ENCODE data around the gene SP6. TPM values are rescaled to one million over a fixed set of nuclear protein-coding genes. Genes with fewer than 3 reads are reported as not detected.

SP6 gene
- total RNA-seq, 3 donors from 2014 or later = 2.0 to 11.6 (median 4.7) TPM

GRCh38 chr17:47802341-47803022 lies 48.5 kb downstream of the SP6 start:
- no peaks in the 10 kb centered on the region for H3K36me3 ChIP-seq (ENCODE audit: low read depth)
- peak; percentile 17 for TF ChIP-seq CTCF (IDR thresholded peaks at IDR 0.05)
- ATAC-seq (peak; percentile 89), DNase-seq (peak in 2 of 3 donors; percentile 65 to 70)
- intact Hi-C loops (cut with DNase I, micrococcal nuclease) = no loop called here
- no peaks in the 10 kb centered on the region for H3K9me3 ChIP-seq
- no peak overlapping the region for H3K4me3 ChIP-seq
- H3K4me1 ChIP-seq (ENCODE audit: low read depth) = no peaks in the 10 kb centered on the region

GRCh38 chr17:47801906-47802305 lies 49.1 kb downstream of the SP6 start:
- TF ChIP-seq CTCF (IDR thresholded peaks at IDR 0.05) = no peak
- ATAC-seq (no peak), DNase-seq (no peak)
- intact Hi-C loops (cut with DNase I, micrococcal nuclease) = no loop called here
- H3K4me1 ChIP-seq (ENCODE audit: low read depth) = no peaks in the 10 kb centered on the region
- no peaks in the 10 kb centered on the region for H3K36me3 ChIP-seq (ENCODE audit: low read depth)
- H3K9me3 ChIP-seq = no peaks in the 10 kb centered on the region
- H3K4me3 ChIP-seq = no peak overlapping the region

- Histone ChIP-seq H3K9me3 (no peaks in the 10 kb centered on the region), H3K4me3 (no peak overlapping the region), H3K4me1 (ENCODE audit: low read depth) (no peaks in the 10 kb centered on the region), H3K36me3 (ENCODE audit: low read depth) (no peaks in the 10 kb centered on the region)
- ATAC-seq = no peak
- intact Hi-C loops (cut with DNase I, micrococcal nuclease) = no loop called here
- DNase-seq = no peak
- TF ChIP-seq CTCF (IDR thresholded peaks at IDR 0.05) = no peak
Observed at GRCh38 chr17:47801176-47801765, 49.7 kb downstream of the SP6 start.

GRCh38 chr17:47800686-47801085 lies 50.3 kb downstream of the SP6 start:
- Histone ChIP-seq H3K9me3 (no peaks in the 10 kb centered on the region), H3K4me1 (ENCODE audit: low read depth) (no peaks in the 10 kb centered on the region), H3K4me3 (no peak overlapping the region), H3K36me3 (ENCODE audit: low read depth) (no peaks in the 10 kb centered on the region)
- TF ChIP-seq CTCF (IDR thresholded peaks at IDR 0.05) = no peak
- intact Hi-C loops (cut with DNase I, micrococcal nuclease) = no loop called here
- DNase-seq = no peak
- no peak for ATAC-seq

GRCh38 chr17:47797797-47798196 lies 53.2 kb downstream of the SP6 start:
- DNase-seq (no peak), ATAC-seq (no peak)
- intact Hi-C loops (cut with DNase I, micrococcal nuclease) = no loop called here

More at GRCh38 chr17:47797797-47798196, 53.2 kb downstream of the SP6 start:
- Histone ChIP-seq H3K36me3 (ENCODE audit: low read depth) (no peaks in the 10 kb centered on the region), H3K4me3 (no peak overlapping the region), H3K9me3 (no peaks in the 10 kb centered on the region), H3K4me1 (ENCODE audit: low read depth) (no peaks in the 10 kb centered on the region)
- no peak for TF ChIP-seq CTCF (IDR thresholded peaks at IDR 0.05)

Other genes with a start within 250 kb of the SP6 start
- 100 to 1,000 TPM; 162 to 269 (median 217) TPM for gene KPNB1, start 201.2 kb downstream of the SP6 start, total RNA-seq
- 10 to 100 TPM in 1 of 3 donors, 1 to 10 TPM in 2; 2.3 to 20.3 (median 3.2) TPM for gene TBKBP1, start 157.0 kb downstream of the SP6 start, total RNA-seq
- 1 to 10 TPM in 2 of 3 donors, under 1 TPM in 1; 0.72 to 1.2 (median 1.2) TPM for gene TBX21, start 117.9 kb downstream of the SP6 start, total RNA-seq
- gene OSBPL7, start 29.4 kb downstream of the SP6 start, total RNA-seq = 10 to 100 TPM; 38.2 to 85.5 (median 71.1) TPM
- 10 to 100 TPM; 36.2 to 46.0 (median 41.8) TPM for gene MRPL10, start 19.6 kb downstream of the SP6 start, total RNA-seq
- under 1 TPM in 2 of 3 donors, not detected in 1; 0.14 to 0.36 TPM for gene LRRC46, start 19.5 kb downstream of the SP6 start, total RNA-seq
- gene SCRN2, start 9.9 kb downstream of the SP6 start, total RNA-seq = 10 to 100 TPM; 38.4 to 45.1 (median 38.5) TPM
- gene SP2, start 45.1 kb upstream of the SP6 start, total RNA-seq = 10 to 100 TPM; 21.7 to 24.2 (median 21.7) TPM
- gene PNPO, start 90.4 kb upstream of the SP6 start, total RNA-seq = 10 to 100 TPM; 22.8 to 32.0 (median 24.8) TPM
- 100 to 1,000 TPM; 101 to 347 (median 243) TPM for gene PRR15L, start 106.7 kb upstream of the SP6 start, total RNA-seq
- gene CDK5RAP3, start 120.0 kb upstream of the SP6 start, total RNA-seq = 100 to 1,000 TPM; 136 to 215 (median 163) TPM
- gene COPZ2, start 186.6 kb upstream of the SP6 start, total RNA-seq = 10 to 100 TPM in 2 of 3 donors, 1 to 10 TPM in 1; 3.9 to 43.3 (median 14.3) TPM
- gene NFE2L1, start 197.2 kb upstream of the SP6 start, total RNA-seq = 100 to 1,000 TPM; 182 to 275 (median 247) TPM

Measured in mucosa of descending colon (tissue), 3 donors.